Kidney (tissue), 14 donors: ENCODE results near the gene SORBS1. TPM values are rescaled to one million over a fixed set of nuclear protein-coding genes. Genes with fewer than 3 reads are reported as not detected.

Experiments
- DNase-seq, 5 donors: peaks; one replicate each; pipeline ENCODE4 v3.0.0-alpha.2; 2013 to 2020
- FAIRE-seq: peaks from 2 replicates; lab custom pipeline; 2012; peaks lifted over from hg19 to GRCh38; lab: Jason Lieb, UNC
- H3K27ac ChIP-seq, 2 donors: one replicate each; pipeline ENCODE4 v1.7.0; 2013; ENCODE audit warnings: low read depth in 2 of 2, low read length in 2 of 2, inconsistent platforms in 1 of 2
- H3K27me3 ChIP-seq: one replicate; pipeline ENCODE4 v1.7.1; 2013; ENCODE audit warnings: low read length, inconsistent platforms; ENCODE audit not compliant: control insufficient read depth, insufficient read depth
- H3K36me3 ChIP-seq, 3 donors: one replicate each; pipeline versions ENCODE4 v1.7.0 to v1.7.1; 2013; ENCODE audit warnings: low read length in 3 of 3, control low read depth in 1 of 3, inconsistent platforms in 1 of 3; ENCODE audit not compliant: insufficient read depth in 3 of 3, control insufficient read depth in 2 of 3
- H3K4me1 ChIP-seq, 3 donors: one replicate each; pipeline versions ENCODE4 v1.7.0 to v1.7.1; 2013; ENCODE audit warnings: low read length in 3 of 3, inconsistent platforms in 1 of 3, low read depth in 1 of 3; ENCODE audit not compliant: control insufficient read depth in 2 of 3, insufficient read depth in 2 of 3
- H3K4me3 ChIP-seq, 3 donors: one replicate each; pipeline versions ENCODE4 v1.7.0 to v1.8.1; 2013; ENCODE audit warnings: low read length in 3 of 3, control low read depth in 1 of 3, inconsistent platforms in 1 of 3
- H3K9ac ChIP-seq, 3 donors: one replicate each; pipeline versions ENCODE4 v1.7.0 to v1.7.1; 2013; ENCODE audit warnings: low read length in 3 of 3, control low read depth in 1 of 3, inconsistent platforms in 1 of 3
- H3K9me3 ChIP-seq, 3 donors: one replicate each; pipeline versions ENCODE4 v1.7.0 to v1.7.1; 2013; ENCODE audit warnings: low read length in 3 of 3, control low read depth in 1 of 3, inconsistent platforms in 1 of 3; ENCODE audit not compliant: control insufficient read depth in 2 of 3, insufficient read depth in 1 of 3
- CTCF ChIP-seq: IDR thresholded peaks from 3 replicates; pipeline ENCODE4 v1.5.1; 2012; ENCODE audit warnings: mild to moderate bottlenecking, moderate library complexity, borderline replicate concordance; ENCODE audit not compliant: insufficient read depth; ENCODE audit errors: extremely low read depth
- intact Hi-C: fragments of 100-400 bp; cut with DNase I; formaldehyde crosslinking; loops from one replicate; pipeline ENCODE4 v1.11.1; 2022
- polyA plus RNA-seq: library from polyadenylated mRNA; stranded (reverse); fragments of 350-450 nt; fragmentation: Illumina TruSeq; extraction: RNeasy Lipid Tissue Mini Kit (QIAGEN cat#74804); gene quantifications from one replicate; pipeline ENCODE4 v1.2.3, GENCODE V29; 2014; ENCODE audit warnings: low read depth, low replicate concordance; ENCODE audit not compliant: insufficient read depth
- total RNA-seq: library from RNA; stranded (reverse); fragmentation: NEBNext Ultra II Directional; extraction: Animal tissue kit (Norgen Biotek cat#: 25700); gene quantifications from one replicate; pipeline ENCODE4 v1.2.1, GENCODE V29; 2021
- donor health status: control.
- donor health status: control.
- donor health status: control.
- donor health status: control.
- donor health status: control.
- donor health status: DM: yes; HTN: yes; CAD: no.
- donor health status: Normal renal cell carcinoma (clear cell type).

The SORBS1 gene
- total and polyA plus RNA-seq, 2 donors from 2014 or later: 12.2 to 91.7 TPM

GRCh38 chr10:95388109-95388471 lies 173.1 kb downstream of the SORBS1 start:
- H3K27me3 ChIP-seq: no peaks in the 10 kb centered on the region
- H3K36me3 ChIP-seq: peaks cover 0 to 6% (median 0%) of the 10 kb centered on the region in 3 donors
- no peak for DNase-seq
- H3K9me3 ChIP-seq: no peaks in the 10 kb centered on the region
- no peak for FAIRE-seq
- no peak overlapping the region for H3K27ac ChIP-seq
- no peak for TF ChIP-seq CTCF
- H3K9ac ChIP-seq: no peak overlapping the region
- no peak overlapping the region for H3K4me3 ChIP-seq
- peaks cover 0 to 7% (median 2%) of the 10 kb centered on the region in 3 donors for H3K4me1 ChIP-seq
- intact Hi-C loops: no loop called here

- Histone ChIP-seq H3K4me3 (no peak overlapping the region), H3K9me3 (no peaks in the 10 kb centered on the region), H3K4me1 (peaks cover 0 to 2% (median 0%) of the 10 kb centered on the region in 3 donors), H3K27me3 (no peaks in the 10 kb centered on the region), H3K9ac (no peak overlapping the region), H3K36me3 (peaks cover 0 to 10% (median 5%) of the 10 kb centered on the region in 3 donors), H3K27ac (no peak overlapping the region)
- DNase-seq (no peak), FAIRE-seq (no peak)
- intact Hi-C loops: no loop called here
- TF ChIP-seq CTCF: no peak
Measured at GRCh38 chr10:95384011-95384704, 177.0 kb downstream of the SORBS1 start.

GRCh38 chr10:95382596-95382995 lies 178.6 kb downstream of the SORBS1 start:
- intact Hi-C loops: no loop called here
- H3K27ac ChIP-seq: no peak overlapping the region
- no peak for FAIRE-seq

More at GRCh38 chr10:95382596-95382995, 178.6 kb downstream of the SORBS1 start:
- no peak for TF ChIP-seq CTCF
- no peak for DNase-seq
- no peaks in the 10 kb centered on the region for H3K9me3 ChIP-seq
- no peaks in the 10 kb centered on the region for H3K27me3 ChIP-seq
- H3K4me3 ChIP-seq: no peak overlapping the region
- H3K36me3 ChIP-seq: peaks cover 0 to 10% (median 5%) of the 10 kb centered on the region in 3 donors
- peaks cover 0 to 2% (median 0%) of the 10 kb centered on the region in 3 donors for H3K4me1 ChIP-seq
- no peak overlapping the region for H3K9ac ChIP-seq
